Muscle of leg (tissue), 11 donors: ENCODE measurements around the gene MAPK12. TPM values are rescaled to one million over a fixed set of nuclear protein-coding genes. Genes with fewer than 3 reads are reported as not detected.
"Not testable (repeated sequence)": the region's sequence is repeated elsewhere in the genome, so short reads cannot be mapped to it uniquely, and the experiment has no call there.

Experiments used
- DNase-seq: peaks from one replicate; pipeline ENCODE4 v3.0.0; 2013
- H3K27ac ChIP-seq: one replicate; pipeline ENCODE4 v1.5.1; 2013; ENCODE audit warnings: mild to moderate bottlenecking, low read length, control low read depth
- H3K27me3 ChIP-seq: one replicate; pipeline ENCODE4 v1.6.1; 2013; ENCODE audit warnings: low read length; ENCODE audit not compliant: control insufficient read depth, insufficient read depth
- H3K36me3 ChIP-seq: one replicate; pipeline ENCODE4 v1.6.1; 2013; ENCODE audit warnings: low read length; ENCODE audit not compliant: control insufficient read depth, insufficient read depth
- H3K4me1 ChIP-seq: one replicate; pipeline ENCODE4 v1.6.1; 2013; ENCODE audit warnings: low read length; ENCODE audit not compliant: control insufficient read depth, insufficient read depth
- H3K4me3 ChIP-seq: one replicate; pipeline ENCODE4 v1.5.1; 2013; ENCODE audit warnings: low read length, control low read depth
- H3K9me3 ChIP-seq: replicated peaks from 2 replicates; pipeline ENCODE4 v1.6.1; 2013; ENCODE audit warnings: low read depth, low read length; ENCODE audit not compliant: control insufficient read depth
- WGBS: methylation state at CpG from one replicate; pipeline ENCODE4 v1.1.5; 2013; ENCODE audit warnings: missing lambda C conversion rate; ENCODE audit not compliant: insufficient coverage; 5-methylcytosine and 5-hydroxymethylcytosine counted together
- polyA plus RNA-seq, 8 donors: library from polyadenylated mRNA; unstranded; fragments of 120-200 nt; gene quantifications; one replicate each; pipeline versions ENCODE4 v1.2.1 to v1.2.3, GENCODE V29; 2013; ENCODE audit warnings: inconsistent platforms in 1 of 8, low replicate concordance in 1 of 8; ENCODE audit not compliant: insufficient read length in 8 of 8, insufficient read depth in 1 of 8
- total RNA-seq: library from RNA; stranded (reverse); fragments of 120-200 nt; gene quantifications from one replicate; pipeline ENCODE4 v1.2.4, GENCODE V29; 2013

The MAPK12 gene
- total and polyA plus RNA-seq, 9 donors: 9.4 to 37.8 (median 20.3) TPM

DNA sequence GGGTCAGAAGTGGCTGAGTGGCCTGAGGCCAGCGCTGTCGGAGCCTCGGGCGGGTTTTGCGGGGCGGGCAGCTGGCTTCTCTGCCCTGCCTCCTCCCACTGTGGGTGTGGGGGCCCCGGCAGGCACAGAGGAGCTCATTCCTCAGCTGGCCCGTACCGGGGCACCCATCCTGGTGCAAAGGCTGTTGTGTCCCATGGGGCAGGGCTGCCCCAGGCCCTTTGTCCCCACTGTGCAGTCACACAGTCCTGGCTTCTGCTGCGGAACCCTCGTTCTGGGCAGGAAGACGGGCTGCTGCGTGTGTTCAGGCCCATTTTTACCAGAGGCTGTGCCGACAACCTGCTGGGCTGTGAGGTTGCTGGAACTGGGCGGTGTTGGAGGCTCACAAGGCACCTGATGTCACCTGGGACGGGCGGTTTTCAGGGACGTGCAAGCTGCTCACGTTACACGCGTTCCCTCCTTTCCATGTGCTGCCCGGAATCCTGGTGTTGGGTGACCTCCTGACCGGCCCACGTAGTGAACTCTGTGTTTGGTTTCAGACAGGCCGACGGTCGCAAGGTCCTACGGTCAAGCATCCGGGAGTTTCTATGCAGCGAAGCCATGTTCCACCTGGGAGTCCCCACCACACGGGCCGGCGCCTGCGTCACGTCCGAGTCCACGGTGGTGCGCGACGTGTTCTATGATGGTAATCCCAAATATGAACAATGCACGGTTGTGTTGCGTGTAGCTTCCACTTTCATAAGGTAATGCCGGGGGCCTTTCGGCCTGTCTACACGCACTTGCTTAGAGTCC is 55.5 kb downstream of the MAPK12 start:
- peaks cover 69% of the 10 kb centered on the region for H3K36me3 ChIP-seq
- no peak overlapping the region for H3K4me3 ChIP-seq
- H3K4me1 ChIP-seq: peaks cover 33% of the 10 kb centered on the region
- 88% methylated on average over 45 of the region's 45 CpGs for WGBS
- no peaks in the 10 kb centered on the region for H3K9me3 ChIP-seq
- H3K27ac ChIP-seq: no peak overlapping the region
- DNase-seq: no peak
- no peaks in the 10 kb centered on the region for H3K27me3 ChIP-seq

DNA sequence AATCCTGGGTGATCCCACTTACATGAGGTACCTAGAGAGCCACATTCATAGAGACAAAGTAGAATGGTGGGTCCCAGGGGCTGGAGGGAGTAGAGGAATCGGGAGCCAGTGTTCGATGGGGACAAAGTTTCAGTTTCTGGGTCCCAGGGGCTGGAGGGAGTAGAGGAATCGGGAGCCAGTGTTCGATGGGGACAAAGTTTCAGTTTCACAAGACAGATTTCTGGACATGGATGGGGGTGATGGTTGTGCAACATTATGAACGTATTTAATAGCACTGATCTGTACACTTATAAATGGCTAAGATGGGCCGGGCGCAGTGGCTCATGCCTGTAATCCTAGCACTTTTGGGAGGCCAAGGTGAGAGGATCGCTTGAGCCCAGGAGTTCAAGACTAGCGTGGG is 56.5 kb downstream of the MAPK12 start:
- 92% methylated on average over 8 of the region's 9 CpGs for WGBS
- peaks cover 36% of the 10 kb centered on the region for H3K4me1 ChIP-seq

DNA sequence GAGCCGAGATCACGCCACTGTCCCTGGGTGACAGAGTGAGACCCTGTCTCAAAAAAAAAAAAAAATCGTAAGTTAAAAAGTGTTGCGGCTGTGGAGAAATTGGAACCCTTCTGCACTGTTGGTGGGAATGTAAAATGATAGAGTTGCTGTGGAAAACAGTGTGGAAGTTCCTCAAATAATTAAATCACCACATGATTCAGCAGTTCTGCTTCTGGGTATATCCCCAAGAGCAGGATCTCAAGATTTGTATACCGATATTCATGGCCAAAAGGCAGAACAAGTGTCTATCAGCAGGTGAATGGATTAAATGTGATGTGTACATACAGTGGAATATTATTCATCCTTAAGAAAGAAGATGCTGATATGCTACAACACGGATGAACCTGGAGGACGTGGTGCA is 56.9 kb downstream of the MAPK12 start:
- no peak overlapping the region for H3K4me3 ChIP-seq
- H3K27ac ChIP-seq: no peak overlapping the region
- peaks cover 39% of the 10 kb centered on the region for H3K4me1 ChIP-seq
- H3K9me3 ChIP-seq: no peaks in the 10 kb centered on the region
- H3K36me3 ChIP-seq: peaks cover 57% of the 10 kb centered on the region
- no peak for DNase-seq
- WGBS: 91% methylated on average over 4 of the region's 7 CpGs
- H3K27me3 ChIP-seq: no peaks in the 10 kb centered on the region

More for the DNA sequence above, 56.5 kb downstream of the MAPK12 start:
- H3K27ac ChIP-seq, H3K27me3 ChIP-seq, H3K9me3 ChIP-seq, DNase-seq, H3K4me3 ChIP-seq: not testable (repeated sequence)
- H3K36me3 ChIP-seq: peaks cover 60% of the 10 kb centered on the region

DNA sequence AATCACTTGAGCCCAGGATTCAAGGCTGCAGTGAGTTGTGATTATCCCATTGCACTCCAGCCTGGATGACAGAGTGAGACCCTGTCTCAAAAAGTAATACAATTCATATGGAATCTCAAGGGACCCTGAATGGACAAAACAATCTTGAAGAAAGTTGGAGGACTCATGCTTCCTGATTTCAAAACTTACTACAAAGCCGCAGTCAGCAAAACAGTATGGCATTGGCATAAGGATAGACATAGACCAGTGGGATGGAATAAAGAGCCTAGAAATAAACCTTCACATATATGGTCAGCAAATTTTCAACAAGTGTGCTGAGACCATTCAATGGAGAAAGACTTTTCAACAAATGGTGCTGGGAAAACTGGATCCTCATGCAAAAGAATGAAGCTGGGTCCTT is 58.2 kb downstream of the MAPK12 start:
- Histone ChIP-seq H3K4me3 (no peak overlapping the region), H3K9me3 (no peaks in the 10 kb centered on the region), H3K27ac (no peak overlapping the region), H3K27me3 (no peaks in the 10 kb centered on the region), H3K4me1 (peaks cover 30% of the 10 kb centered on the region), H3K36me3 (peaks cover 55% of the 10 kb centered on the region)
- WGBS: no CpG with 5 or more reads among the region's 1 CpG
- DNase-seq: no peak

Other genes starting within 250 kb of the MAPK12 start
- gene IL17REL, start 248.9 kb downstream of the MAPK12 start, total RNA-seq: not detected
- gene IL17REL, start 248.9 kb downstream of the MAPK12 start, polyA plus RNA-seq: under 1 TPM in 1 of 8 donors, not detected in 7; 0.05 TPM
- gene TTLL8, start 203.4 kb downstream of the MAPK12 start, total RNA-seq: not detected
- gene TTLL8, start 203.4 kb downstream of the MAPK12 start, polyA plus RNA-seq: not detected
- 0.31 TPM for gene MLC1, start 176.3 kb downstream of the MAPK12 start, total RNA-seq
- 1 to 10 TPM in 1 of 8 donors, under 1 TPM in 7; 0.45 to 1.2 (median 0.85) TPM for gene MLC1, start 176.3 kb downstream of the MAPK12 start, polyA plus RNA-seq
- gene MOV10L1, start 171.7 kb downstream of the MAPK12 start, total RNA-seq: 0.40 TPM
- under 1 TPM; 0.08 to 0.50 (median 0.20) TPM for gene MOV10L1, start 171.7 kb downstream of the MAPK12 start, polyA plus RNA-seq
- 0.13 TPM for gene PANX2, start 91.0 kb downstream of the MAPK12 start, total RNA-seq
- under 1 TPM; 0.04 to 0.19 (median 0.15) TPM for gene PANX2, start 91.0 kb downstream of the MAPK12 start, polyA plus RNA-seq
- 10.5 TPM for gene TRABD, start 75.8 kb downstream of the MAPK12 start, total RNA-seq
- 10 to 100 TPM; 16.7 to 28.5 (median 19.8) TPM for gene TRABD, start 75.8 kb downstream of the MAPK12 start, polyA plus RNA-seq
- 11.8 TPM for gene SELENOO, start 60.7 kb downstream of the MAPK12 start, total RNA-seq
- 10 to 100 TPM; 10.8 to 21.1 (median 14.5) TPM for gene SELENOO, start 60.7 kb downstream of the MAPK12 start, polyA plus RNA-seq
- gene TUBGCP6, start 16.7 kb downstream of the MAPK12 start, total RNA-seq: 26.2 TPM
- 10 to 100 TPM; 21.4 to 35.3 (median 26.4) TPM for gene TUBGCP6, start 16.7 kb downstream of the MAPK12 start, polyA plus RNA-seq
- 11.5 TPM for gene HDAC10, start 10.4 kb downstream of the MAPK12 start, total RNA-seq
- 10 to 100 TPM; 10.8 to 23.7 (median 16.9) TPM for gene HDAC10, start 10.4 kb downstream of the MAPK12 start, polyA plus RNA-seq
- gene MAPK11, start 8.7 kb upstream of the MAPK12 start, total RNA-seq: 4.5 TPM
- 1 to 10 TPM; 6.1 to 8.7 (median 6.8) TPM for gene MAPK11, start 8.7 kb upstream of the MAPK12 start, polyA plus RNA-seq
- gene PLXNB2, start 46.0 kb upstream of the MAPK12 start, total RNA-seq: 36.9 TPM
- 100 to 1,000 TPM in 2 of 8 donors, 10 to 100 TPM in 6; 72.1 to 110 (median 94.2) TPM for gene PLXNB2, start 46.0 kb upstream of the MAPK12 start, polyA plus RNA-seq
- 2.0 TPM for gene DENND6B, start 65.3 kb upstream of the MAPK12 start, total RNA-seq
- gene DENND6B, start 65.3 kb upstream of the MAPK12 start, polyA plus RNA-seq: 1 to 10 TPM; 3.9 to 7.1 (median 4.8) TPM
- gene PPP6R2, start 81.6 kb upstream of the MAPK12 start, total RNA-seq: 36.4 TPM
- 10 to 100 TPM; 29.8 to 41.5 (median 36.2) TPM for gene PPP6R2, start 81.6 kb upstream of the MAPK12 start, polyA plus RNA-seq
- 36.5 TPM for gene SBF1, start 213.4 kb upstream of the MAPK12 start, total RNA-seq
- 10 to 100 TPM; 34.6 to 49.7 (median 45.2) TPM for gene SBF1, start 213.4 kb upstream of the MAPK12 start, polyA plus RNA-seq
- gene ADM2, start 219.9 kb upstream of the MAPK12 start, total RNA-seq: 0.40 TPM
- under 1 TPM; 0.23 to 0.81 (median 0.54) TPM for gene ADM2, start 219.9 kb upstream of the MAPK12 start, polyA plus RNA-seq
- not detected for gene MIOX, start 225.2 kb upstream of the MAPK12 start, total RNA-seq
- under 1 TPM in 4 of 8 donors, not detected in 4; 0.08 to 0.12 (median 0.10) TPM for gene MIOX, start 225.2 kb upstream of the MAPK12 start, polyA plus RNA-seq
- 27.0 TPM for gene LMF2, start 246.0 kb upstream of the MAPK12 start, total RNA-seq
- gene LMF2, start 246.0 kb upstream of the MAPK12 start, polyA plus RNA-seq: 10 to 100 TPM; 35.5 to 54.1 (median 44.9) TPM
- 34.8 TPM for gene NCAPH2, start 246.5 kb upstream of the MAPK12 start, total RNA-seq
- 10 to 100 TPM; 30.7 to 40.3 (median 37.6) TPM for gene NCAPH2, start 246.5 kb upstream of the MAPK12 start, polyA plus RNA-seq